HEK293T (cell line): Measurements from ENCODE around the gene IQSEC1.
A peak's percentile ranks its signal among the peaks of the same experiment; 100 is the strongest.

Experiments used
- CTCF ChIA-PET: fragments of 350-600 bp; formaldehyde crosslinking; extraction: SDS; loops from one replicate; lab custom pipeline; 2021; ENCODE audit warnings: antibody characterized with exemption, inconsistent platforms; lab: Yijun Ruan, JAX
- POLR2A ChIA-PET: fragments of 350-600 bp; formaldehyde crosslinking; extraction: SDS; loops from one replicate; lab custom pipeline; 2020; ENCODE audit warnings: antibody characterized with exemption, inconsistent platforms; lab: Yijun Ruan, JAX
- DNase-seq: peaks from one replicate; pipeline ENCODE4 v3.0.0; 2012; ENCODE audit warnings: mixed read lengths; ENCODE audit errors: extremely low spot score
- ARNT ChIP-seq: fragments of 450-650 bp; IDR thresholded peaks from 2 replicates; pipeline ENCODE4 v1.6.1; 2017; ENCODE audit warnings: mild to moderate bottlenecking
- BHLHE40 ChIP-seq: fragments of 450-650 bp; IDR thresholded peaks from 2 replicates; pipeline ENCODE4 v1.6.1; 2016; ENCODE audit warnings: mild to moderate bottlenecking, moderate library complexity, borderline replicate concordance
- CTBP1 ChIP-seq: fragments of 450-650 bp; IDR thresholded peaks from 2 replicates; pipeline ENCODE4 v1.6.1; 2016; ENCODE audit warnings: borderline replicate concordance
- ELF4 ChIP-seq: fragments of 450-650 bp; IDR thresholded peaks from 2 replicates; pipeline ENCODE4 v1.6.1; 2017; ENCODE audit warnings: antibody characterized with exemption
- FOXA1 ChIP-seq: fragments of 450-650 bp; IDR thresholded peaks from 2 replicates; pipeline ENCODE4 v1.6.1; 2016; ENCODE audit warnings: mild to moderate bottlenecking
- FOXK2 ChIP-seq: fragments of 450-650 bp; IDR thresholded peaks from 2 replicates; pipeline ENCODE4 v1.6.1; 2016; ENCODE audit warnings: mild to moderate bottlenecking
- FOXM1 ChIP-seq: fragments of 450-650 bp; IDR thresholded peaks from 2 replicates; pipeline ENCODE4 v1.6.1; 2017; ENCODE audit warnings: mild to moderate bottlenecking, borderline replicate concordance
- HDGF ChIP-seq: fragments of 450-650 bp; IDR thresholded peaks from 2 replicates; pipeline ENCODE4 v1.6.1; 2017; ENCODE audit warnings: antibody characterized with exemption, borderline replicate concordance
- L3MBTL2 ChIP-seq: fragments of 450-650 bp; conservative IDR thresholded peaks from 2 replicates; pipeline ENCODE4 v1.6.1; 2016; ENCODE audit warnings: mild to moderate bottlenecking
- LEF1 ChIP-seq: fragments of 450-650 bp; IDR thresholded peaks from 2 replicates; pipeline ENCODE4 v1.6.1; 2017; ENCODE audit warnings: mild to moderate bottlenecking, borderline replicate concordance
- NFRKB ChIP-seq: fragments of 450-650 bp; IDR thresholded peaks from 2 replicates; pipeline ENCODE4 v1.6.1; 2016; ENCODE audit warnings: mild to moderate bottlenecking, moderate library complexity
- SP1 ChIP-seq: fragments of 450-650 bp; IDR thresholded peaks from 2 replicates; pipeline ENCODE4 v1.6.1; 2017
- SUZ12 ChIP-seq: fragments of 450-650 bp; IDR thresholded peaks from 2 replicates; pipeline ENCODE4 v1.6.1; 2016; ENCODE audit warnings: mild to moderate bottlenecking
- TARDBP ChIP-seq: fragments of 450-650 bp; IDR thresholded peaks from 2 replicates; pipeline ENCODE4 v1.6.1; 2016
- ZNF384 ChIP-seq: fragments of 450-650 bp; IDR thresholded peaks from 2 replicates; pipeline ENCODE4 v1.6.1; 2016
- TF ChIP-seq, protein P1 (sequence below): fragments of 450-650 bp; IDR thresholded peaks from 2 replicates; pipeline ENCODE4 v1.6.1; 2016

The IQSEC1 gene

DNA sequence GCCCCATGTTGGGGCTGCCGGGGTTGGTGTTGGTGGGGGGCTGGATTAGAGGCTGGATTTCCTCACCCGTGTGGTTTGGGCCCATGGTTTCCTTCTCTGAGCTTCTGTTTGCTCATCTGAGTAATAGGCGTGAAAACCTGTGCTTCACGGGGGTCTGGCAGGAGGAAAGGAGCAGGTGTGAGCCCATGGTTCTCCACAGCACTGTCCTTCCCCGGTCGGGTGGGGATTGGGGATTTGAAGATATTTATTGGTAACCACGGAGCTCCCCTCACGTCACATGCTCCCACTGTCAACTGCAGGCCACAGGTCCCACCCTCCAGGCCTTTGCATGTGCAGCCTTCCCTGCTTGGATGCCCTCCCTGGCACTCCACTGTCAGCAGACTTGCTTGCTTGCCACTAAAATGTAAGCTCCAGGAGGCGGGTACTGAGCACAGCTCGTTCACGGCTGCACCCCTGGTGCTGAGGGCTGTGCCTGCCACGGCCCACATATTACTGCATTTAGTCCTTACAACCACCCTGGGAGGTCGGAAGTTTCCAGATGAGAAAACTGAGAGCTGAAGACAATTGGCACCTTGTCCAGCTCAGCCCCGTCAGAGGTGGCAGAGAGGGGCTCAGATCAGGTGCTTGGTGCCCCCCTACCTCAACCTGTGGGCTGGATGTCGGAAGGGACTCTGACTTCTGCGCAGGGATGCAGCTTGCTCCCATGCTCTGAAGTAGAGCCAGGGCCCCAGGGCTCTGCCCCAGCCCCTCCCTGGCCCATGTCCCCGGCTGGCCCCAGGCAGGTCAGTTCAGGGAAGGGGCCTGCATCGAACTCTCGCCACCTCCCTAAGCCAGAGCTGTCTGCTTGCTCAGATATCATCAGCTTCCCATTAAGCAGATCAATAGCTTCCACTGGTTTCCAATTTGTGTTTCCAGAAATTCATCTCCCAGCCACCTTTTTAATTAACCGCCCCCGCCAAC lies 29.4 kb upstream of the IQSEC1 start:
- TF ChIP-seq ARNT, result no peak
- TF ChIP-seq FOXM1, result no peak
- TF ChIP-seq FOXK2, result no peak
- no peak for TF ChIP-seq FOXA1
- TF ChIP-seq TARDBP, result no peak
- TF ChIP-seq, protein P1, sequence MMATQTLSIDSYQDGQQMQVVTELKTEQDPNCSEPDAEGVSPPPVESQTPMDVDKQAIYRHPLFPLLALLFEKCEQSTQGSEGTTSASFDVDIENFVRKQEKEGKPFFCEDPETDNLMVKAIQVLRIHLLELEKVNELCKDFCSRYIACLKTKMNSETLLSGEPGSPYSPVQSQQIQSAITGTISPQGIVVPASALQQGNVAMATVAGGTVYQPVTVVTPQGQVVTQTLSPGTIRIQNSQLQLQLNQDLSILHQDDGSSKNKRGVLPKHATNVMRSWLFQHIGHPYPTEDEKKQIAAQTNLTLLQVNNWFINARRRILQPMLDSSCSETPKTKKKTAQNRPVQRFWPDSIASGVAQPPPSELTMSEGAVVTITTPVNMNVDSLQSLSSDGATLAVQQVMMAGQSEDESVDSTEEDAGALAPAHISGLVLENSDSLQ, result no peak
- TF ChIP-seq HDGF, result no peak
- no peak for TF ChIP-seq BHLHE40
- TF ChIP-seq LEF1, result no peak
- no peak for TF ChIP-seq SP1
- TF ChIP-seq L3MBTL2, result no peak
- no peak for TF ChIP-seq ELF4
- no peak for TF ChIP-seq NFRKB
- TF ChIP-seq ZNF384, result no peak
- TF ChIP-seq CTBP1, result no peak
- TF ChIP-seq SUZ12, result no peak
- POLR2A ChIA-PET, result no interaction called here
- CTCF ChIA-PET, result interaction anchor here (3.0 kb wide), 1 partner anchor 10 kb away, joined by 9 read pairs; no protein-coding TSS in a partner anchor
- no peak for DNase-seq

DNA sequence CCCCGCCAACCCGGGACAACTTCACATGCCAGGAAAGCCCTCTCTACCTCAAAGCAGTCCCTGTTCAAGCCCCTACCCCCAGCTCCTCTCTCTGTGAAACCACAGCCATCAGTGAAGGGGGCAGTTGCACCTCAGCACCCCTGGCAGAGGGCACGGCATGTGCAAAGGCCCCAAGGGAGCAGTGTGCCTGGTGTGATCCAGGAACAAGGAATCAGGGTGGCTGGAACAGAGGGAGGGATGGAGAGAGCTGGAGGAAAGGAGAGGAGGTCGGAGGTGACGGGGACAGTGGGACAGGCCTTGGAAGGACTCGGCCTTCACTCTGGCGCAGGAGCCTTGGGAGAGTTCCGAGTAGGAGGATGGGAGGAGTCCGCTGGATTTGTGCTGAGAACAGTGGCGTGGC lies 26.5 kb upstream of the IQSEC1 start:
- CTCF ChIA-PET, result interaction anchor here (0.6 to 1.0 kb wide), 2 partner anchors 11 to 353 kb away, joined by 3 to 4 read pairs; no protein-coding TSS in a partner anchor
- POLR2A ChIA-PET, result no interaction called here
- TF ChIP-seq FOXA1 (no peak), HDGF (no peak), BHLHE40 (no peak)
- DNase-seq, result no peak

DNA sequence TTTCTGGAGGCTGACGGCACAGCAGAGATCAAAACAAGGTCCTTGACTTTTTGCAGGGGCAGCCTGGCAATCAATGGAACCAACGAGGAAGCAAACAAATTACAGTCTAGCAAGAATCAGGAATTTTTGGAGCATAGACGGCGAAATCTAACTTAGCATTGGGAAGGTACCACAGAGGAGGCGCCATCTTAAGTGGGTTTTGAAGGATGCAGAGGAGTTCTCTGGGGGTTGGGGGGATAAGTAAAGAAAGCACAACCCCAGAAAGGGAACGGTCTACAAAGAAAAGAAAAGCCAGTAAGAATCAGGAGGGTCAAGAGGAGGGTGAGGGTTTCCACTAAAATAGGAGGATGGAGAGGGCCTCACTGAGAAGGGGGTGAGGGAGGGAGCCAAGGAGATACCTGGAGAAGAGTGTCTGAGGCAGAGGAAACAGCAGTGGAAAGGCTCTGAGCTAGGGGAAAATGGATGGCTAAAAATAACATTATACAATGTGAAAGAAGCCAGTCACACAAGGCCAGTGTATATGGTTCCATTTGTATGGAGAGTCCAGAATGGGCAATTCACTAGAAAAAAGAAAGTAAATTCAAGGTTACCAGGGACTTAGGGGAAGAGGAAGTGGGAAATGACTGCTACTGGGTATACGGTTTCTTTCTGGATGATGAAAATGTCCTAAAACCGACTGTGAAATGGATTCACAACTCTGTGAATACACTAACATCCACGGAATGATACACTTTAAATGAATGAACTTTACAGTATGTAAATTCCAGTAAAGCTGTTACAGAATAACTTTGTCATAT lies 25.2 kb upstream of the IQSEC1 start:
- POLR2A ChIA-PET, result no interaction called here
- CTCF ChIA-PET, result interaction anchor here (1.0 kb wide), 1 partner anchor 13 kb away, joined by 4 read pairs; no protein-coding TSS in a partner anchor
- no peak for TF ChIP-seq SP1
- TF ChIP-seq SUZ12, result no peak
- no peak for TF ChIP-seq L3MBTL2
- no peak for TF ChIP-seq CTBP1
- TF ChIP-seq HDGF, result no peak
- no peak for TF ChIP-seq ARNT
- DNase-seq, result no peak

DNA sequence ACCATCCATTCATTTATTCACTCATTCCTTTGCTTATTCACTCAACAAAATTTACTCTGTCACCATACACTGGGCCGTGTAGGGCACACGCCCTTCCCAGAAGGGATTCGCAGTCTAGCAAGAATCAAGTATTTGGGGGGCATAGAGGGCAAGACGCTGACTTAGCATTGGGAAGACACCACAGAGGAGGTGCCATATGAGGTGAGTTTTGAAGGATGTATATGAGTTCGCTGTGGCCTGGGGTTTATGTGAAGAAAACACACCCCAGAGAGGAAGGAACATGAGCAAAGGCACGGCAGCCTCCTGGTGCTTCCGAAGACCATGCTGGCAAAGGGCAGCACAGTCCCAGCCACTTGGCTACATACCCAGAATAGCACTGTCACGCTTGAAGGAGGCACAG lies 23.1 kb upstream of the IQSEC1 start:
- CTCF ChIA-PET, result no interaction called here
- POLR2A ChIA-PET, result no interaction called here
- DNase-seq, result no peak
- TF ChIP-seq TARDBP (no peak), SP1 (no peak), LEF1 (no peak), L3MBTL2 (no peak)

DNA sequence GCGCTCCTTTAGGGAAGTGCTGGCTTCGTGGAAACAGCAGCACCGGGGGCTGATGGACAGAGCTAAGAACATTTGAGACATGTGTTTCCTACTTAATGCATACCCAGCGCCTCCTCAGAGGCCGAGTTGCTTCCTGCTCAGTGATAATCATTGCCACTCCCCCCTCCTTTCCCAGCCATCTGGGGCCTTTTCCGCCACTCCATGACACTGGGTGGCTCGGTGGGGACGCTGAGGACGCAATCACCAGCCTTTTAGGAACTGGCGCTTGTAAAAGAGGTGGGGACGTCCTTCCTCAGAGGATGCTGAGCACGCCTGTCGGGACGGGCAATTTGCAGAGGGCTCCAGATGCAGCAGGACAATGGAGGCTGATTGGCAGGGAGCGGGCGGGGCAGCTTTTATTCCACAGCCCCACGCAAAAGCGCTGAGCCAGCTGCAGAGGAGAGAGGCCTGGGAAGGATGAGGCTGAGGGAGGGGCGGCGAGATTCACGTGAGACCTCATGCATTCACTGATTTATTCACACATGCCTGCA lies 22.2 kb upstream of the IQSEC1 start:
- no peak for DNase-seq
- CTCF ChIA-PET, result no interaction called here

DNA sequence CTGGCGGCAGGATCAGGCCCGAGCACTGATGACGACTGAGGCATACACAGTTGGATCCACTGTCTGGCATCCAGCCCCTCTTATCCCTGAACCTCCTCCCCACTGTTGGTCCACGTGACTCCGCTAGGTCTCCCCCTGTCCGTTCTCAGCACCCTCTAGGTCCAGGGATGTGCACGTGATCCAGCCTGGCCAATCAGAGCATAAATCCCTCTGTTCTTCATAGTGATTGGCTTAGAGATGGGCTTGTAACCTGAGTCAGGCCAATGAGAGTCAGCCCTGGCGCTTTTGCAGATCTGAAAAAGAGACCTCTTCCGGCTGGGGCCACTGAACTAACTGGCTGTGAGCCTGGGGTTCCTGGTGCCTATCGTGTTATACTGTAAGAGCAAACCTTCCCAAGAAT lies 20.5 kb upstream of the IQSEC1 start:
- no peak for DNase-seq
- CTCF ChIA-PET, result interaction anchor here (0.6 to 0.8 kb wide), 2 partner anchors 19 to 386 kb away, joined by 3 read pairs; partner anchors contain the start of gene HDAC11
- POLR2A ChIA-PET, result no interaction called here

More for the DNA sequence above, 22.2 kb upstream of the IQSEC1 start:
- TF ChIP-seq LEF1 (no peak), BHLHE40 (no peak), ELF4 (no peak), L3MBTL2 (no peak), HDGF (no peak), SP1 (no peak), CTBP1 (no peak), FOXM1 (no peak), FOXA1 (no peak), ARNT (no peak), SUZ12 (no peak), FOXK2 (no peak), TARDBP (no peak), NFRKB (no peak), ZNF384 (no peak)
- TF ChIP-seq, protein P1, result no peak
- POLR2A ChIA-PET, result no interaction called here

More for the DNA sequence above, 20.5 kb upstream of the IQSEC1 start:
- TF ChIP-seq, protein P1, result peak; percentile 21; the same call in 1 of the 2 replicates
- TF ChIP-seq HDGF, result no peak
- no peak for TF ChIP-seq TARDBP
